Measurements from ENCODE around the gene HSPB6.
A peak's percentile ranks its signal among the peaks of the same experiment; 100 is the strongest.

HSPB6 gene

GRCh38 chr19:35764432-35765315, 7.8 kb upstream of the HSPB6 start:
- no peak for DNase-seq

- no peak for DNase-seq
These were observed 4.0 kb upstream of the HSPB6 start for GRCh38 chr19:35760711-35761349.

DNA sequence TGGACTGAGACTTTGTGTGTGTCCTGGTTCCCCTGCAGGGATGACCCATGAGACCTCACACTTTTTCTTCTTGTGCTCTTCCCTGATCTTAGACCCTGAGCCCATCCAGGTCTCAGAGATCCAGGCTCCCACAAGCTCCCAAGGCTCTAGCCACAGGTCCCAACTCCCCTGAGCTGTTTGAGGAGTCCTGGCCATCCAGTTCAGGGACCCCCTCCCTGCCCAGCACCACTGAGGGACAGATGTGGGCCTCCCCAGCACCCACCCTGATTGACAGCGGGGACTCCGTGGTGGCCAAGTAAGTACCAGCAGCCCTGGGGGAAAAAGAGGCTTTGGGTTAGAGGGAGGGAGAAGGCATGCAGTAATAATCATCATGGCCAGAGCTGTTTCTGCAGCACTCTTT, 2.9 kb upstream of the HSPB6 start:
- no peak for DNase-seq

DNA sequence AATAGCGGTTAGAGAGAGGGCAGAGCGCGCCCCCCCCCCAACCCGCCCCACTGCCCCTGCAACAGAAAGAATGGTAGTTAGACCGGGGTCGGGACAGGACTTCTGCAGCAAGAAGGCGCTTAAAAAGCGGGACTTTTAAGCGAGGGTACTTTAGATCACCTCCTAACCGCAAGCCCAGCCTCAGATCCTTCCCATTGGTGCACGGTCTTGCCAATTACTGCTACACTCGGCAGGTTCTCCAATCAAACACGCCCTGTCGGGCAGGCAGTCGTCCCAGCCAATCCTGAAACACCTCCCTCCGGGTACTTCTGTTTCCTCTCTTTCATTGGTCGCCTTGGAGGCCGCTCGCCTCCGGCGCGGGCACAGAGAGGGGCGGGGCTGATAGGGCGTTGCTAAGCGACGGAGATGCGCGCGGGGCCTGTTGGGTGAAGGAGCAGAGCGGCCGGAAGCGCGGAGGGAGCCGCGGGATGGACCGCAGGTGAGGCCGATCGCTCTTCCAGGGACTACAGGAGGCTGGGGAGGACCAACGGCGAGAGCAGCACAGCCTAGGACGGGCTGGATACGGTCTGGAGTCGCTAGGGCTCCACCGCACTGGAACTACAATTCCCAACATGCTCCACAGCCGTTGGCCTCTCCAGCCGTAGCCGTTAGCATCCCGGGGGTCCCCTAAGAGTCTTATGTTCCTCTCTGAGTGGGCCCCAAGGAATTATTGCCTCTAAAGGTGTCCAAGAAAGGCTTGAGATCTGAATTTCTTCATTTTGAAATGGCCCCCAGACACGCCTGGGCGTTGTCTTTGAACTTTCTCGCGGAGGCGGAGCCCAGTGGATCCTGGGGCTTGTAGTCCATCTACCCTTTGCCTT, 1.1 kb upstream of the HSPB6 start, which contains the start of gene PROSER3:
TSS of gene PROSER3 (plus strand) at position 428 of the 860 bp plus-strand sequence. CDS start at position 468, 40 bp downstream.
- peak; percentile 100 for DNase-seq

DNA sequence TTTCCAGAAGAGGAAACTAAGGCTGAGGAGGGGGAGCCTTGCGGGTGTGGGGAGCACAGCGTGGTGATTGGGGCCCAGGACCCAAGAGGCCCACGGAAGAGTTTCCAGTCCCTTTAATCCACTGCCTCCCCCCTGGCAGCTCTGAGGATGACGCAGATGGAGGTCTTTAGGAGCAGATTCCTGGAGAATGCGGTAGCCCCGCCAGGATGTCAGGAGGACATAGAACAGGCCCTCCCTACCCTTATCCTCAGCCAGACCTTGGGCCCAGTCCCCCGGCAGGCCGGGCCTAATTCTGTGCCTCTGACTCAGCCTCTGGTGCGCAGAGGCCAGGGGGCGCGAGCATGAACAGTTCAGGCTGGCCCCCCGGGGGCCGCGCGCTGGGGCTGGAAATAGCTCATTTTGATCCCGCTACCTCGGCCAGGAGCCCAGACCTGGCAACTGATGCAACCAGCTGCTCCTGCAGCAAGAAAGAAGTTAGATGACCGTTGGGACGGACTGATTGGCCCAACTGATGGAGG, 461 bp upstream of the HSPB6 start:
- peak; percentile 93 for DNase-seq

DNA sequence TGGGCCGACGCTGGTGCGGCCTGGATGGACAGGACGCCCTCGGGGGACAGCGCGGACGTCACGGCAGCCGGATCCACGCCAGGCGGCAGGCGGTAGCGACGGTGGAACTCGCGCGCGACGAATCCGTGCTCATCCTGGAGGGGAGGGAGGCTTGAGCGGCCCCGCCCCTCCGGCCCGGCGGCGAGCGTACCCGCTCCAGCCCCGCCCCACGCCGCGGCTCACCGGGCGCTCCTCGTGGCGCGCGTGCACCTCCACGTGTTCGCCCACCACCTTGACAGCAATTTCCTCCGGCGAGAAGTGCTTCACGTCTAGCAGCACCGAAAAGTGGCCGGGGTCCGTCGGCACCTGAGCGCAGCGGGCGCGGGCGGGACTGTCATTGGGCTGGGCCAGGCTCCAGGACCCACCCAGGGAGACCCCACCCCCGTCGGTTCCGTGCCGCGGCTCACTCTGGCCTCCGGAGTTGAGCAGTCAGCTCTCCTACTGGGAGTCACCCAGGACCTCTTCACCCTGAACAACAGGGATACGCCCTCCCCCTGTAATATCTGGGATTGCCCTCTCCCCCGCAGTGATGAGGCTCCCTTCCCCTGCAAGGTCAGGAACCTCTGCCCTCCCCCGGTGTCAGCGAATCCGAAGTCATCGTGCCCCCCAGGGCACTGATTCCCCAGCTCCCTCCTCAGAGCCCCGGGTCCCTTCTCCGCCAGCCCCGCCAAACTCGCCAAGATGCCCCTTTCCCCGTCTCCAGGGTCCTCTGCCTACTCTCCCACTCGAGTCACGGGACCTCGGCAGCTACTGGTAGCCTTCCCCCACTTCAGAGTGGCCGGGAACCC, 1.1 kb downstream of the HSPB6 start:
- no peak for DNase-seq

GRCh38 chr19:35755131-35755549, 1.7 kb downstream of the HSPB6 start:
- no peak for DNase-seq

DNA sequence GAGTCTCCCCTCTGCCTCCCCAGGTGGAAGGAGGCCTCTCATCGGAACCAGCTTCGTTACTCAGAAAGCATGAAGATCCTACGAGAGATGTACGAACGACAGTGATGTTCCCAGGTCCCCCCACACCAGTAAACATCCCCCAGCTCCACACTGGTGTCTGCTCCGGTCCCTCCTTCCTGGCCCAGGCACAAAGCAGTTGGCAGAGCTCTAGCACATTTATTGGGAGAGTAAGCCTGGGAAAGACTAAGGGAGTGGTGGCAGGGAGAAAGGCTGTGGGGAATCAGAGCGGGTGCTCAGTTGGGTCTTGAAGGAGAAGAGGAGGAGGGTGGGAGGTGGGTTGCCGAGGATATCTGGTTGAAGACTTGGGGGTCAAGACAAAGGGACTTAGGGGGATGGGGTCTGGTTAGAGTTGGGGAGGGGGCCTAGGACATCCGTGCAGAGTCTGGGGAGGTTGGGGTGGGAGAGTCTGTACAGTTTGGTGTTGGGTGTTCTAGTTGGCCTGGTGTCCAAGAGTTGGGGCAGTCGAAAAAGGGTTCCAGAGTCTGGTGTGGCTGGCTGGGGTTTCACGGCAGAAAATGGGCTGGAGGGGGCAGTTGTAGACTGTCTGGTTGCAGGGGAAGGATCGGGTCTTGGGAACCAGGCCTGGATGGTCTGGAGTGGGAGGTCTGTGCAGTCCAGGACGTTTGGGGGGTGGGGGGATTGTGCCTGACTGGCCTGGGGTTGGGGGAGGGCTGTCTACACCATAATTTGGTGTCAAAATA, 2.3 kb downstream of the HSPB6 start:
- DNase-seq = no peak

DNA sequence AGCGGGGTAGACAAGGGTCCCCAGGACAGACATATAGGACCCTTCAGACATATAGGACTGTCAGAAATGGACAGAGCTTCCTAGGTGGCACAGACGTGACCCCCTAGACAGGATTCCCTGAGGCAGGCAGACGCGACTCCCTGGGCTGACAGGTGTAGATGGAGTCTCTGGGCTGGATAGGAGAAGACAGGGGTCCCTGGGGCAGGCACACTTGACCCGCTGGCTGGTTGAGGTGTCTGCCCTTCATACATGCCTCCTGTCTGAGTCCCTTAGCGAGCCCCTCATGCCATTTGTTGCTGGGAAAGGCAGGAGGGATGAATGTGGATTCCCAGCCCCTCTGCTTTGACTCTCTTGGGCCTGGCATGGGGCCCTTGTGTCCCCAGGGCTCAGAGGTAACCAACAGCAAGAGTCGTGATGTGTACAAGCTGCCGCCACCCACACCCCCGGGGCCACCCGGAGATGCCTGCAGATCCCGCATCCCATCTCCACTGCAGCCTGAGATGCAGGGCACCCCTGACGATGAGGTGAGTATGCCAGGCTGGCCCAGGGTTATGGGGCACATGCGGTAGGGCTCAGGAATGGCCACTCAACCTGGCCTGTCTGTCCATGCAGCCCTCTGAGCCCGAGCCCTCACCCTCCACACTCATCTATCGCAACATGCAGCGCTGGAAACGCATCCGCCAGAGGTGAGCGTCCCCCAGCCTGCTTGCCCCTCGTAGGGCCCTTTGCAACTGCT, 3.0 kb downstream of the HSPB6 start:
- no peak for DNase-seq

- no peak for DNase-seq
These were observed 4.0 kb downstream of the HSPB6 start for GRCh38 chr19:35752746-35753350.

- DNase-seq = no peak
These were observed 4.7 kb downstream of the HSPB6 start for GRCh38 chr19:35751839-35752745.

- DNase-seq = peak; percentile 52
These were observed 6.7 kb downstream of the HSPB6 start for GRCh38 chr19:35750167-35750566.

- peak; percentile 100 for DNase-seq
These were observed 8.5 kb downstream of the HSPB6 start, which contains the start of gene LIN37 for GRCh38 chr19:35748106-35749020. TSS of gene LIN37 (plus strand) at chr19:35748576. CDS start at chr19:35748725, 149 bp downstream.

GRCh38 chr19:35746531-35746930, 10.3 kb downstream of the HSPB6 start:
- DNase-seq = no peak

DNA sequence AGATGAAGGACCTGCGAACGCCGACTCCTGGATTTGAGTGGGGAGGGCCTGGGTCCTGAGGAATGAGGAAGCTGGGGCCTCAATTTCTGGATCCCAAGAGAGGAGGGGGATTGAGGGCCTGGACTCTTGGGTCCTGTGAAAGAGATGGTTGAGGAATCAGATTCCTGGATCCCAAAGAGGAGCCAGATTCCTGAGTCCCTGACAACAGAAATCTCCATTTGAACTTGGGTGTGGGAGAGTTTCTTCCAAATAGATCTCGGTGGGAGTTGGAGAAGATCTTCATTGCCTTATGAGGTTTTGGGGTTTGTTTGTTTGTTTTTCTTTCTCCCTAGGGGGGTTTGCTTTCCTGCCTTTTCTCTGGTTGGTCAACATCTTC, 10.8 kb downstream of the HSPB6 start:
- DNase-seq = no peak

DNA sequence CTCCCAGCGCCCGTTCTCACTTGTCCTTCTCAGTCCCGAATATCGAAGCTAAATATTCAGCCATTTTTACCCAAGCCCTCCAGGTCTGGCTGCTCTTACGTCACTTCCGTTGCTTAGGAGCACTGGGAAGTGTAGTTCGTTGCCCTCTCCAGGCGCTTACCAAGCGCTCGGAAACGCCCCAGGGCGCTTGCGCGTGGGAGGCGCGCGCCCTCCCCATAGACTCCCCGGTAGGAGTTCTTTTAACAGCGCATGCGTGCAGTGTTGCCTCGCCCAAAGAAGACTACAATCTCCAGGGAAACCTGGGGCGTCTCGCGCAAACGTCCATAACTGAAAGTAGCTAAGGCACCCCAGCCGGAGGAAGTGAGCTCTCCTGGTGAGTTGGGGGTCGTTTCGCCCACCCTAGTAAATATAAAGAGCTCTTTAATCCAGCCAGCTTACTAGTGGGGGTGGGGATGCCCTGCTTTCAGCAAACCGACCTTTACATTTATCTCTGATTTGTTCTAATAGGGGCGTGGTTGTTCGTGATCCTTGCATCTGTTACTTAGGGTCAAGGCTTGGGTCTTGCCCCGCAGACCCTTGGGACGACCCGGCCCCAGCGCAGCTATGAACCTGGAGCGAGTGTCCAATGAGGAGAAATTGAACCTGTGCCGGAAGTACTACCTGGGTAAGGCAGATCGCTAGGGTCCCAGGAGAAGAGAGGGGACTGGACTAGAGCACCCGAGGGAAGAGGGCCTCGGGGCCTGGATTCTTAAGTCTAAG, 11.3 kb downstream of the HSPB6 start, which contains the start of the genes PSENEN and U2AF1L4:
TSS of gene PSENEN (plus strand) at position 324 of the 759 bp plus-strand sequence. CDS start at position 604, 280 bp downstream.
TSS of gene U2AF1L4 (minus strand) at position 91 of the 759 bp plus-strand sequence. CDS start at position 64, 27 bp downstream.
- DNase-seq = peak; percentile 100
